Ascending aorta (tissue), 2 donors: Measurements from ENCODE around the gene UNC13A. TPM values are rescaled to one million over a fixed set of nuclear protein-coding genes. Genes with fewer than 3 reads are reported as not detected.

Experiments
- DNase-seq, 2 donors: peaks; one replicate each; pipeline ENCODE4 v3.0.0-alpha.2; 2019; ENCODE audit warnings: low spot score in 2 of 2
- H3K27ac ChIP-seq, 2 donors: fragments of 200-600 bp; sonication (generic); one replicate each; pipeline ENCODE4 v1.5.1; 2016 to 2017; ENCODE audit warnings: mild to moderate bottlenecking in 1 of 2
- H3K27me3 ChIP-seq: fragments of 200-600 bp; sonication (generic); one replicate; pipeline ENCODE4 v1.5.1; 2017
- H3K36me3 ChIP-seq, 2 donors: fragments of 200-600 bp; sonication (generic); one replicate each; pipeline ENCODE4 v1.5.1; 2016
- H3K4me1 ChIP-seq, 2 donors: fragments of 200-600 bp; sonication (generic); one replicate each; pipeline ENCODE4 v1.5.1; 2016 to 2017; ENCODE audit warnings: mild to moderate bottlenecking in 1 of 2
- H3K4me3 ChIP-seq, 2 donors: fragments of 200-600 bp; sonication (generic); one replicate each; pipeline ENCODE4 v1.5.1; 2016 to 2017; ENCODE audit warnings: mild to moderate bottlenecking in 1 of 2
- H3K9me3 ChIP-seq, 2 donors: fragments of 200-600 bp; sonication (generic); one replicate each; pipeline ENCODE4 v1.5.1; 2016
- intact Hi-C: fragments of 100-400 bp; cut with DNase I; formaldehyde crosslinking; loops from one replicate; pipeline ENCODE4 v1.15.1; 2023
- total RNA-seq: library from RNA; depleted of rRNA; stranded (reverse); fragments of >200 nt; gene quantifications from one replicate; pipeline ENCODE4 v1.1.0, GENCODE V29; 2016
- TF ChIP-seq, protein P1 (sequence below), 3 experiments: fragments of 200-600 bp in 2 of 3; fragments of 450-650 bp in 1 of 3; sonication (generic) in 2 of 3; IDR thresholded peaks; one replicate each; pipeline ENCODE4 v1.5.1; 2016 to 2019; ENCODE audit warnings: antibody characterized with exemption in 3 of 3, mild to moderate bottlenecking in 1 of 3, moderate library complexity in 1 of 3

The UNC13A gene
- total RNA-seq, 1 donor from 2014 or later = 2.2 TPM

DNA sequence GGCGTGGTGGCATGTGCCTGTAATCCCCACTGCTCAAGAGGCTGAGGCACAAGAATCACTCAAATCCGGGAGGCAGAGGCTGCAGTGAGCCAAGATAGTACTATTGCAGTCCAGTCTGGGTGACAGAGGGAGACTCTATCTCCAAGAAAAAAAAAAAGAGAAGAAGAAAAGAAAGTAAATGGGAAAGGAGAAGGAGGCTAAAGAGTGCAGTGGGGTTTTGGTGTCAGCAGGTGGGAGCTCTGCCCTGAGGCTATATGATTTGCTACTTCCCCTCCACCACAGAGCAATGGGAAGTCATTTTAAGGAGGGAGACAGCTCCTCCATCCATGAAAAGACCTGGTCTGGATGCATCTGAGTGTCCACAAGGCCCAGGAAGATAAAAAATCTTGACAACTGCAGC is 23.1 kb downstream of the UNC13A start:
- no peak overlapping the region for H3K27ac ChIP-seq
- no peak for DNase-seq
- no peaks in the 10 kb centered on the region for H3K9me3 ChIP-seq
- intact Hi-C loops = no loop called here
- no peak overlapping the region for H3K4me3 ChIP-seq
- H3K36me3 ChIP-seq = no peaks in the 10 kb centered on the region
- H3K27me3 ChIP-seq = no peaks in the 10 kb centered on the region
- peaks cover 0 to under 1% of the 10 kb centered on the region in 2 donors for H3K4me1 ChIP-seq
- TF ChIP-seq, protein P1, sequence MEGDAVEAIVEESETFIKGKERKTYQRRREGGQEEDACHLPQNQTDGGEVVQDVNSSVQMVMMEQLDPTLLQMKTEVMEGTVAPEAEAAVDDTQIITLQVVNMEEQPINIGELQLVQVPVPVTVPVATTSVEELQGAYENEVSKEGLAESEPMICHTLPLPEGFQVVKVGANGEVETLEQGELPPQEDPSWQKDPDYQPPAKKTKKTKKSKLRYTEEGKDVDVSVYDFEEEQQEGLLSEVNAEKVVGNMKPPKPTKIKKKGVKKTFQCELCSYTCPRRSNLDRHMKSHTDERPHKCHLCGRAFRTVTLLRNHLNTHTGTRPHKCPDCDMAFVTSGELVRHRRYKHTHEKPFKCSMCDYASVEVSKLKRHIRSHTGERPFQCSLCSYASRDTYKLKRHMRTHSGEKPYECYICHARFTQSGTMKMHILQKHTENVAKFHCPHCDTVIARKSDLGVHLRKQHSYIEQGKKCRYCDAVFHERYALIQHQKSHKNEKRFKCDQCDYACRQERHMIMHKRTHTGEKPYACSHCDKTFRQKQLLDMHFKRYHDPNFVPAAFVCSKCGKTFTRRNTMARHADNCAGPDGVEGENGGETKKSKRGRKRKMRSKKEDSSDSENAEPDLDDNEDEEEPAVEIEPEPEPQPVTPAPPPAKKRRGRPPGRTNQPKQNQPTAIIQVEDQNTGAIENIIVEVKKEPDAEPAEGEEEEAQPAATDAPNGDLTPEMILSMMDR (IDR thresholded peaks at IDR 0.05) = no peak

DNA sequence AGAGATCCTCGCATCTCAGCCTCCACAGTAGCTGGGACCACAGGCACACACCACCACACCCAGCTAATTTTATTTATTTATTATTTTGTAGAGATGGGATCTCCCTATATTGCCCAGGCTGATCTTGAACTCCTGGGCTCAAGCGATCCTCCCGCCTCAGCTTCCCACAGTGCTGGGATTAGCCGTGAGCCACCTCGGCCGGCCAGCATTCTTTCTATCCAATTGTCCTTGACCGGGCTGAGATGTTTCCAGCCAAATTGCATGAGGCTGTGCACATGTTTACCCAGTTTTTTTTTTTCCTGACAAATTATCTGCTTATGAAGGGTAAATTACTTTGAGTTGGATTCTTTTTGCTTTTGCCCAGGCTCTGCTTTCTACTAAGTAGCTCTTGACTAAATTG is 28.2 kb downstream of the UNC13A start:
- TF ChIP-seq, protein P1 (IDR thresholded peaks at IDR 0.05) = no peak
- Histone ChIP-seq H3K27ac (peak overlapping the region; percentile 81 to 90), H3K36me3 (no peaks in the 10 kb centered on the region), H3K4me3 (no peak overlapping the region), H3K4me1 (peaks cover 3 to 14% of the 10 kb centered on the region in 2 donors), H3K9me3 (no peaks in the 10 kb centered on the region), H3K27me3 (no peaks in the 10 kb centered on the region)
- intact Hi-C loops = loop anchor here (5.0 kb wide), 1 partner anchor 57 kb away; the partner anchor contains the start of gene MAP1S
- DNase-seq = no peak

DNA sequence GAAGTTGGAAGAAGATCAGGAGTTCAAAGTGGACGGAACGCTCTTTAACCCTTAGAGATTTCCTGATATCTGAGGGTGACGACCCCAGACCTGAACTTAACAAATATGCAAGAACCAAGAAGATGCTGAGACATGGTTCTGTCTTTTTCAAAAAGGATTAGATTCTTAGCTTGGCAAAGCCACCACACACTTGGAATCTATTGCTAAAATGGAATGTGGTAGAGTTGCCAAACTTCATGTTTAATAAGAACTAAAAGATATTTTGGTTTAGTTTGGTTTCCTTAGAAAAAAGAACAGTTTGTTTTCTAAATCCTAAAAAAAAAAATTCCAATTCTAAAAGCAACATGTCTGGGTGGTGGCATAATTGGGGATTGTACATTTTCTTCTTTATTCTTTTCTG is 29.5 kb downstream of the UNC13A start:
- Histone ChIP-seq H3K36me3 (no peaks in the 10 kb centered on the region), H3K9me3 (peaks cover 0 to 10% of the 10 kb centered on the region in 2 donors), H3K4me3 (no peak overlapping the region), H3K4me1 (peaks cover 3 to 14% of the 10 kb centered on the region in 2 donors), H3K27ac (peak overlapping the region; percentile 81 to 90), H3K27me3 (no peaks in the 10 kb centered on the region)
- intact Hi-C loops = loop anchor here (1.0 to 5.0 kb wide), 2 partner anchors 22 to 59 kb away; partner anchors contain the start of gene MAP1S
- no peak for DNase-seq
- TF ChIP-seq, protein P1 (IDR thresholded peaks at IDR 0.05) = no peak

DNA sequence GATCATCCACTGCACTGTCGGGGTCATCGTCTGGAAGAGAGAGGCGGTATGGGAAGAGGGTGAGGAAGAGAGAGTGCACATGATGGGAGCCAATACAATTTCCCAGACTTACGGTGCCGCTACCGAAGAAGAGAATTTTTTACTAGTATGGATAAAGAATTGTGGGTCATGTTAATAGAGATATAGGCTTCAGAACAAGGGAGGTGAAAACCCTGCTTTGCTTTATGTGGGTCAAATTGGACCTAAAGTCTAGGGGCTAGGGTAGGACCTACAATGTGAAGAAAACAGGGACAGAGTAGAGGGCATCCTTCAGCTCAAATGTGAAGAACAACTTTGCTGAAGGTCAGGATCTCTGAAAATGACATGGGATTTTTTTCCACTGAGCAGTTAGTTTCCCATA is 29.9 kb downstream of the UNC13A start:
- H3K27ac ChIP-seq = peak overlapping the region; percentile 81 to 90
- no peak overlapping the region for H3K4me3 ChIP-seq
- intact Hi-C loops = loop anchor here (1.0 to 5.0 kb wide), 2 partner anchors 22 to 59 kb away; partner anchors contain the start of gene MAP1S
- no peaks in the 10 kb centered on the region for H3K27me3 ChIP-seq
- DNase-seq = no peak
- H3K4me1 ChIP-seq = peaks cover 3 to 14% of the 10 kb centered on the region in 2 donors
- TF ChIP-seq, protein P1 (IDR thresholded peaks at IDR 0.05) = no peak
- no peaks in the 10 kb centered on the region for H3K36me3 ChIP-seq
- peaks cover 0 to 11% of the 10 kb centered on the region in 2 donors for H3K9me3 ChIP-seq

DNA sequence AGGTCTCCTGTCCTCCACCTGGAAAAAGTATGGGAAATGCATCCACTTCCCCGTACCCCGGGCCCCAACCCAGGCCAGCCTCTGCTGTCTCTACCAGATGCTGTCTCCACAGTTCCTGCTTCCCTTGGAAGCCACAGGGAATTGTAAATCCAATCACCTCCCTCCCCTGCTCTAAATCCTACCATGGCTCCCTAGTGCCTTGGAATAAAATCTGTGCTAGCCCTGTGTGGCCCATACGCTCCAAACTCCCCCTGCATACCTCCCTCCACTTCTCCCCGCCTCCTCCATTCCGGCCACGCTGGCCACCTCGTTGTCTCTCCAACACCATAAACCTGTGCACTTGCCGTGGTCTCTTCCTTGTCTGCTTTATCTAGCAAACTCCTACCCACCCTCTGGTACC is 31.2 kb downstream of the UNC13A start:
- H3K36me3 ChIP-seq = no peaks in the 10 kb centered on the region
- H3K9me3 ChIP-seq = peaks cover 0 to 11% of the 10 kb centered on the region in 2 donors
- DNase-seq = no peak
- H3K27me3 ChIP-seq = no peaks in the 10 kb centered on the region
- H3K27ac ChIP-seq = no peak overlapping the region
- intact Hi-C loops = loop anchor here (5.0 kb wide), 1 partner anchor 60 kb away; the partner anchor contains the start of gene MAP1S
- peaks cover 3 to 14% of the 10 kb centered on the region in 2 donors for H3K4me1 ChIP-seq
- TF ChIP-seq, protein P1 (IDR thresholded peaks at IDR 0.05) = no peak
- no peak overlapping the region for H3K4me3 ChIP-seq
